GM23338 (cell line): ENCODE results near the gene PNPT1. TPM values are rescaled to one million over a fixed set of nuclear protein-coding genes. Genes with fewer than 3 reads are reported as not detected.

ENCODE experiments used
- ATAC-seq: fragments of 200-7000 bp; cut with Tn5 transposase; 3 replicates; pipeline ENCODE4 v1.9.1; 2020
- DNase-seq: peaks from one replicate; pipeline ENCODE4 v3.0.0-alpha.2; 2015; ENCODE audit warnings: low spot score
- H2AFZ ChIP-seq: fragments of 200-600 bp; sonication (generic); 2 replicates; pipeline ENCODE4 v1.8.0; 2016; ENCODE audit warnings: antibody characterized with exemption, mild to moderate bottlenecking, moderate library complexity
- H3F3A ChIP-seq: fragments of 200-600 bp; sonication (generic); replicated peaks from 2 replicates; pipeline ENCODE4 v1.8.0; 2017; ENCODE audit warnings: antibody characterized with exemption, mixed run types, low read depth
- H3K27ac ChIP-seq: fragments of 200-600 bp; sonication (generic); 2 replicates; pipeline ENCODE4 v1.6.1; 2016; ENCODE audit warnings: low read depth
- H3K27me3 ChIP-seq: fragments of 200-600 bp; sonication (generic); 2 replicates; pipeline ENCODE4 v1.8.0; 2016; ENCODE audit warnings: mild to moderate bottlenecking, mixed run types, moderate library complexity; ENCODE audit not compliant: insufficient read depth
- H3K36me3 ChIP-seq: fragments of 200-600 bp; sonication (generic); 2 replicates; pipeline ENCODE4 v1.8.0; 2016; ENCODE audit warnings: mild to moderate bottlenecking; ENCODE audit not compliant: insufficient read depth
- H3K4me1 ChIP-seq: fragments of 200-600 bp; sonication (generic); 2 replicates; pipeline ENCODE4 v1.8.0; 2016; ENCODE audit warnings: mild to moderate bottlenecking, moderate library complexity; ENCODE audit not compliant: insufficient read depth
- H3K4me2 ChIP-seq: fragments of 200-600 bp; sonication (generic); 2 replicates; pipeline ENCODE4 v1.7.1; 2017; ENCODE audit warnings: mixed run types
- H3K4me3 ChIP-seq: fragments of 200-600 bp; sonication (generic); 2 replicates; pipeline ENCODE4 v1.6.1; 2016; ENCODE audit warnings: mixed run types
- H3K79me2 ChIP-seq: fragments of 200-600 bp; sonication (generic); replicated peaks from 2 replicates; pipeline ENCODE4 v1.8.0; 2017; ENCODE audit warnings: mild to moderate bottlenecking; ENCODE audit not compliant: insufficient read depth
- H3K9me2 ChIP-seq: fragments of 200-600 bp; sonication (generic); 2 replicates; pipeline ENCODE4 v1.8.0; 2017; ENCODE audit not compliant: insufficient read depth
- H4K20me1 ChIP-seq: fragments of 200-600 bp; sonication (generic); replicated peaks from 2 replicates; pipeline ENCODE4 v1.8.0; 2017; ENCODE audit warnings: mild to moderate bottlenecking; ENCODE audit not compliant: insufficient read depth
- H3K27ac Mint-ChIP-seq: 2 replicates; pipeline ENCODE4 v1.8.0; 2020; ENCODE audit warnings: inconsistent platforms, mild to moderate bottlenecking, moderate library complexity, mixed read lengths
- H3K27me3 Mint-ChIP-seq: 3 replicates; pipeline ENCODE4 v1.8.0; 2022; ENCODE audit warnings: low read depth, mild to moderate bottlenecking, moderate library complexity, mixed read lengths, inconsistent platforms; ENCODE audit not compliant: insufficient read depth, poor library complexity
- H3K36me3 Mint-ChIP-seq: 3 replicates; pipeline ENCODE4 v1.8.0; 2021; ENCODE audit warnings: low read depth, mild to moderate bottlenecking, inconsistent platforms, moderate library complexity, mixed read lengths
- H3K4me1 Mint-ChIP-seq: 3 replicates; pipeline ENCODE4 v1.8.0; 2020; ENCODE audit warnings: mild to moderate bottlenecking, inconsistent platforms, mixed read lengths
- H3K4me3 Mint-ChIP-seq: 3 replicates; pipeline ENCODE4 v1.8.0; 2021; ENCODE audit warnings: moderate library complexity, mild to moderate bottlenecking, inconsistent platforms, mixed read lengths
- H3K9me3 Mint-ChIP-seq: 3 replicates; pipeline ENCODE4 v1.8.0; 2020; ENCODE audit warnings: moderate library complexity, mild to moderate bottlenecking, inconsistent platforms, mixed read lengths
- CREB1 ChIP-seq: fragments of 250-450 bp; sonication (Bioruptor Pico); IDR thresholded peaks from 2 replicates; pipeline ENCODE4 v1.5.0; 2020; ENCODE audit warnings: low read depth, mild to moderate bottlenecking, moderate library complexity
- EZH2 ChIP-seq: fragments of 200-600 bp; sonication (generic); IDR thresholded peaks from one replicate; pipeline ENCODE4 v1.8.0; 2017; ENCODE audit warnings: antibody characterized with exemption, mild to moderate bottlenecking, low read depth; ENCODE audit not compliant: unreplicated experiment
- EZH2phosphoT487 ChIP-seq: fragments of 200-600 bp; sonication (generic); IDR thresholded peaks from one replicate; pipeline ENCODE4 v1.8.1; 2018; ENCODE audit warnings: antibody characterized with exemption; ENCODE audit not compliant: unreplicated experiment
- JUNB ChIP-seq: IDR thresholded peaks from one replicate; pipeline ENCODE4 v1.6.1; 2016; ENCODE audit warnings: antibody characterized with exemption; ENCODE audit not compliant: unreplicated experiment
- POLR2AphosphoS5 ChIP-seq: IDR thresholded peaks from 2 replicates; pipeline ENCODE4 v1.6.1; 2016; ENCODE audit warnings: antibody characterized with exemption, low read depth
- REST ChIP-seq: IDR thresholded peaks from one replicate; pipeline ENCODE4 v1.6.1; 2018; ENCODE audit warnings: antibody characterized with exemption; ENCODE audit not compliant: unreplicated experiment
- STAT1 ChIP-seq: IDR thresholded peaks from one replicate; pipeline ENCODE4 v1.6.1; 2016; ENCODE audit warnings: antibody characterized with exemption; ENCODE audit not compliant: unreplicated experiment
- ZNF114 ChIP-seq: fragments of 250-450 bp; sonication (Bioruptor Pico); IDR thresholded peaks from 2 replicates; pipeline ENCODE4 v1.5.0; 2020; ENCODE audit warnings: mild to moderate bottlenecking, moderate library complexity
- ZNF331 ChIP-seq: fragments of 250-450 bp; sonication (Bioruptor Pico); IDR thresholded peaks from 2 replicates; pipeline ENCODE4 v1.5.0; 2020; ENCODE audit warnings: low read depth, mild to moderate bottlenecking, moderate library complexity
- polyA plus RNA-seq: library from polyadenylated mRNA; unstranded; fragments of >200 nt; fragmentation: Nextera tagmentation; extraction: Ambion mirVana; gene quantifications from 2 replicates; pipeline ENCODE4 v1.2.1, GENCODE V29; 2016
- total RNA-seq: library from RNA; depleted of rRNA; stranded (reverse); fragments of >200 nt; shearing (Covaris generic); gene quantifications from 2 replicates; pipeline ENCODE4 v1.2.3, GENCODE V29; 2014
- TF ChIP-seq, protein P1 (sequence below), 2 experiments: fragments of 200-600 bp in 1 of 2; sonication (generic) in 1 of 2; conservative IDR thresholded peaks; 2 replicates each; pipeline versions ENCODE4 v1.5.1 to v1.6.1; 2016 to 2017; ENCODE audit warnings: antibody characterized with exemption in 2 of 2, low read depth in 2 of 2, mild to moderate bottlenecking in 2 of 2, moderate library complexity in 1 of 2
- TF ChIP-seq, protein P2 (sequence below): IDR thresholded peaks from 2 replicates; pipeline ENCODE4 v1.6.1; 2016; ENCODE audit warnings: antibody characterized with exemption
- TF ChIP-seq, protein P3 (sequence below): fragments of 250-450 bp; sonication (Bioruptor Pico); IDR thresholded peaks from 2 replicates; pipeline ENCODE4 v1.5.0; 2020; ENCODE audit warnings: mild to moderate bottlenecking, moderate library complexity

The PNPT1 gene
- total and polyA plus RNA-seq, 2 experiments from 2014 or later, result 31.1 to 34.6 TPM

- no peaks in the 10 kb centered on the region for H3K9me2 ChIP-seq
- H3K27ac Mint-ChIP-seq, result no peak overlapping the region
- no peaks in the 10 kb centered on the region for H3F3A ChIP-seq
- no peak overlapping the region for H2AFZ ChIP-seq
- no peaks in the 10 kb centered on the region for H3K9me3 Mint-ChIP-seq
- H4K20me1 ChIP-seq, result no peaks in the 10 kb centered on the region
- H3K4me2 ChIP-seq, result no peak overlapping the region
- H3K79me2 ChIP-seq, result no peaks in the 10 kb centered on the region
- DNase-seq (no peak), ATAC-seq (no peak)
- TF ChIP-seq EZH2 (no peak), ZNF331 (CRISPR knock-in tag) (no peak), EZH2phosphoT487 (no peak), JUNB (no peak), STAT1 (no peak), POLR2AphosphoS5 (no peak), CREB1 (CRISPR knock-in tag) (no peak), REST (no peak), ZNF114 (no peak)
- TF ChIP-seq, protein P1, sequence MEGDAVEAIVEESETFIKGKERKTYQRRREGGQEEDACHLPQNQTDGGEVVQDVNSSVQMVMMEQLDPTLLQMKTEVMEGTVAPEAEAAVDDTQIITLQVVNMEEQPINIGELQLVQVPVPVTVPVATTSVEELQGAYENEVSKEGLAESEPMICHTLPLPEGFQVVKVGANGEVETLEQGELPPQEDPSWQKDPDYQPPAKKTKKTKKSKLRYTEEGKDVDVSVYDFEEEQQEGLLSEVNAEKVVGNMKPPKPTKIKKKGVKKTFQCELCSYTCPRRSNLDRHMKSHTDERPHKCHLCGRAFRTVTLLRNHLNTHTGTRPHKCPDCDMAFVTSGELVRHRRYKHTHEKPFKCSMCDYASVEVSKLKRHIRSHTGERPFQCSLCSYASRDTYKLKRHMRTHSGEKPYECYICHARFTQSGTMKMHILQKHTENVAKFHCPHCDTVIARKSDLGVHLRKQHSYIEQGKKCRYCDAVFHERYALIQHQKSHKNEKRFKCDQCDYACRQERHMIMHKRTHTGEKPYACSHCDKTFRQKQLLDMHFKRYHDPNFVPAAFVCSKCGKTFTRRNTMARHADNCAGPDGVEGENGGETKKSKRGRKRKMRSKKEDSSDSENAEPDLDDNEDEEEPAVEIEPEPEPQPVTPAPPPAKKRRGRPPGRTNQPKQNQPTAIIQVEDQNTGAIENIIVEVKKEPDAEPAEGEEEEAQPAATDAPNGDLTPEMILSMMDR (conservative IDR thresholded peaks at IDR 0.05; ENCODE audit: low read depth in 2 of 2), result no peak
- TF ChIP-seq, protein P2, sequence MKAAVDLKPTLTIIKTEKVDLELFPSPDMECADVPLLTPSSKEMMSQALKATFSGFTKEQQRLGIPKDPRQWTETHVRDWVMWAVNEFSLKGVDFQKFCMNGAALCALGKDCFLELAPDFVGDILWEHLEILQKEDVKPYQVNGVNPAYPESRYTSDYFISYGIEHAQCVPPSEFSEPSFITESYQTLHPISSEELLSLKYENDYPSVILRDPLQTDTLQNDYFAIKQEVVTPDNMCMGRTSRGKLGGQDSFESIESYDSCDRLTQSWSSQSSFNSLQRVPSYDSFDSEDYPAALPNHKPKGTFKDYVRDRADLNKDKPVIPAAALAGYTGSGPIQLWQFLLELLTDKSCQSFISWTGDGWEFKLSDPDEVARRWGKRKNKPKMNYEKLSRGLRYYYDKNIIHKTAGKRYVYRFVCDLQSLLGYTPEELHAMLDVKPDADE, result no peak
- TF ChIP-seq, protein P3, sequence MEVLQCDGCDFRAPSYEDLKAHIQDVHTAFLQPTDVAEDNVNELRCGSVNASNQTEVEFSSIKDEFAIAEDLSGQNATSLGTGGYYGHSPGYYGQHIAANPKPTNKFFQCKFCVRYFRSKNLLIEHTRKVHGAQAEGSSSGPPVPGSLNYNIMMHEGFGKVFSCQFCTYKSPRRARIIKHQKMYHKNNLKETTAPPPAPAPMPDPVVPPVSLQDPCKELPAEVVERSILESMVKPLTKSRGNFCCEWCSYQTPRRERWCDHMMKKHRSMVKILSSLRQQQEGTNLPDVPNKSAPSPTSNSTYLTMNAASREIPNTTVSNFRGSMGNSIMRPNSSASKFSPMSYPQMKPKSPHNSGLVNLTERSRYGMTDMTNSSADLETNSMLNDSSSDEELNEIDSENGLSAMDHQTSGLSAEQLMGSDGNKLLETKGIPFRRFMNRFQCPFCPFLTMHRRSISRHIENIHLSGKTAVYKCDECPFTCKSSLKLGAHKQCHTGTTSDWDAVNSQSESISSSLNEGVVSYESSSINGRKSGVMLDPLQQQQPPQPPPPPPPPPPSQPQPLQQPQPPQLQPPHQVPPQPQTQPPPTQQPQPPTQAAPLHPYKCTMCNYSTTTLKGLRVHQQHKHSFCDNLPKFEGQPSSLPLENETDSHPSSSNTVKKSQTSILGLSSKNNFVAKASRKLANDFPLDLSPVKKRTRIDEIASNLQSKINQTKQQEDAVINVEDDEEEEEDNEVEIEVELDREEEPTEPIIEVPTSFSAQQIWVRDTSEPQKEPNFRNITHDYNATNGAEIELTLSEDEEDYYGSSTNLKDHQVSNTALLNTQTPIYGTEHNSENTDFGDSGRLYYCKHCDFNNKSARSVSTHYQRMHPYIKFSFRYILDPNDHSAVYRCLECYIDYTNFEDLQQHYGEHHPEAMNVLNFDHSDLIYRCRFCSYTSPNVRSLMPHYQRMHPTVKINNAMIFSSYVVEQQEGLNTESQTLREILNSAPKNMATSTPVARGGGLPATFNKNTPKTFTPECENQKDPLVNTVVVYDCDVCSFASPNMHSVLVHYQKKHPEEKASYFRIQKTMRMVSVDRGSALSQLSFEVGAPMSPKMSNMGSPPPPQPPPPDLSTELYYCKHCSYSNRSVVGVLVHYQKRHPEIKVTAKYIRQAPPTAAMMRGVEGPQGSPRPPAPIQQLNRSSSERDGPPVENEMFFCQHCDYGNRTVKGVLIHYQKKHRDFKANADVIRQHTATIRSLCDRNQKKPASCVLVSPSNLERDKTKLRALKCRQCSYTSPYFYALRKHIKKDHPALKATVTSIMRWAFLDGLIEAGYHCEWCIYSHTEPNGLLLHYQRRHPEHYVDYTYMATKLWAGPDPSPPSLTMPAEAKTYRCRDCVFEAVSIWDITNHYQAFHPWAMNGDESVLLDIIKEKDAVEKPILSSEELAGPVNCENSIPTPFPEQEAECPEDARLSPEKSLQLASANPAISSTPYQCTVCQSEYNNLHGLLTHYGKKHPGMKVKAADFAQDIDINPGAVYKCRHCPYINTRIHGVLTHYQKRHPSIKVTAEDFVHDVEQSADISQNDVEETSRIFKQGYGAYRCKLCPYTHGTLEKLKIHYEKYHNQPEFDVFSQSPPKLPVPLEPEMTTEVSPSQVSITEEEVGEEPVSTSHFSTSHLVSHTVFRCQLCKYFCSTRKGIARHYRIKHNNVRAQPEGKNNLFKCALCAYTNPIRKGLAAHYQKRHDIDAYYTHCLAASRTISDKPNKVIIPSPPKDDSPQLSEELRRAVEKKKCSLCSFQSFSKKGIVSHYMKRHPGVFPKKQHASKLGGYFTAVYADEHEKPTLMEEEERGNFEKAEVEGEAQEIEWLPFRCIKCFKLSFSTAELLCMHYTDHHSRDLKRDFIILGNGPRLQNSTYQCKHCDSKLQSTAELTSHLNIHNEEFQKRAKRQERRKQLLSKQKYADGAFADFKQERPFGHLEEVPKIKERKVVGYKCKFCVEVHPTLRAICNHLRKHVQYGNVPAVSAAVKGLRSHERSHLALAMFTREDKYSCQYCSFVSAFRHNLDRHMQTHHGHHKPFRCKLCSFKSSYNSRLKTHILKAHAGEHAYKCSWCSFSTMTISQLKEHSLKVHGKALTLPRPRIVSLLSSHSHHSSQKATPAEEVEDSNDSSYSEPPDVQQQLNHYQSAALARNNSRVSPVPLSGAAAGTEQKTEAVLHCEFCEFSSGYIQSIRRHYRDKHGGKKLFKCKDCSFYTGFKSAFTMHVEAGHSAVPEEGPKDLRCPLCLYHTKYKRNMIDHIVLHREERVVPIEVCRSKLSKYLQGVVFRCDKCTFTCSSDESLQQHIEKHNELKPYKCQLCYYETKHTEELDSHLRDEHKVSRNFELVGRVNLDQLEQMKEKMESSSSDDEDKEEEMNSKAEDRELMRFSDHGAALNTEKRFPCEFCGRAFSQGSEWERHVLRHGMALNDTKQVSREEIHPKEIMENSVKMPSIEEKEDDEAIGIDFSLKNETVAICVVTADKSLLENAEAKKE (CRISPR knock-in tag), result no peak
- H3K27me3 Mint-ChIP-seq, result peaks cover 2% of the 10 kb centered on the region
- peaks cover 26% of the 10 kb centered on the region for H3K4me1 ChIP-seq
- H3K4me3 ChIP-seq, result no peak overlapping the region
- H3K27ac ChIP-seq, result no peak overlapping the region
- H3K4me1 Mint-ChIP-seq, result peaks cover 24% of the 10 kb centered on the region
- H3K36me3 ChIP-seq, result no peaks in the 10 kb centered on the region
- H3K27me3 ChIP-seq, result no peaks in the 10 kb centered on the region
- H3K4me3 Mint-ChIP-seq, result no peak overlapping the region
- no peaks in the 10 kb centered on the region for H3K36me3 Mint-ChIP-seq
Observed at GRCh38 chr2:55715626-55716025, 22.0 kb upstream of the PNPT1 start.
